ENCODE results near the gene DNAH8.
"Not testable (repeated sequence)": the region's sequence is repeated elsewhere in the genome, so short reads cannot be mapped to it uniquely, and the experiment has no call there.

The DNAH8 gene

DNA sequence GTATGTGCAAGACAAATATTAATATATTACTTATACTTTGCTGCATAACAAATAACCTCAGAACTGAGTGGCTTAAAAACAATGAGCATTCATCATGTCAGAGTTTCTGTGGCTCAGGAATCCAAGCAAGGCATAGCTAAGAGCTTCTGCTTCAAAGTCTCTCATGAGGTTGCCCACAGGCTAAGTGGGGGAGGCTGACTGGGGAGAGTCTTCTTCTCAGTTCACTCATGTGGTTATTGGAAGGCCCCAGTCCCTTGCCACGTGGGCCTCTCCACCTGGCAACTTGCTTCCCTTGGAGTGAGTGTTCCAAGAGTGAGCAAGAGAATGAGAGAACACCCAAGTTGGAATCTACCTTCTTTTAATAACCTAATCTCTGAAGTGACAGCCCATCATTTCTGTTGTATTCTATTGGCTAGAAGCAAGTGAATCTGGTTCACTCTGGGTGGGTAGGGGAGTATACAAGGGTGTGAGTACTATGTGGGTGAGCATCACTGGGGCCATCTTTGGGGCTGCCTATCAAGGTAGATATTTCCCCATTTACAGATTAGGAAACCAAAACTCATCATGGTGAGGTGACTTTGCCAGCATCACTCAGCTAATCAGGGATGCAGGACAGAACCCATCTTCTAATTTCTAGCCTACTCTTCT, 36.0 kb downstream of the DNAH8 start:
- no peak for DNase-seq

DNA sequence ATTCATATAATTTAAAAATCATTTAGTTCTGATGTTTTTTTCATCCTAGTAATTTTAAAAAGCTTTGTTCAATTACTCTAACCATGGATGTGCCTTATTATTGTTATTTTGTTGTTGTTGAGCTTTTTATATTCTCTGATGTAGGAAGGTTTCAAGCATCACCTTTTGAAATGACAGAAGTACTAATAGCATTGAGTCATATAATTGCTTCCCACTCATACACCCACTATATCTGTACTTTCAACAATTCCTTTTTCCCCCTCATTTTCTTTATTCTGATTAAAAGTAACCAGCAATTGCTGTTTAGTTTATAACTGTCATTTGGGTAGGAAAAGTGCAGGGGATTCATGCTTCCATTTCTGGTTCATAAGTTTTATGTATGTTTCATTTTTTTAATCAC, 38.6 kb downstream of the DNAH8 start:
- no peak for DNase-seq

GRCh38 chr6:38755207-38755606, 40.1 kb downstream of the DNAH8 start:
- DNase-seq: no peak

- no peak for DNase-seq
Measured at GRCh38 chr6:38755874-38756273, 40.8 kb downstream of the DNAH8 start.

GRCh38 chr6:38760097-38760496, 45.0 kb downstream of the DNAH8 start:
- DNase-seq: no peak

DNA sequence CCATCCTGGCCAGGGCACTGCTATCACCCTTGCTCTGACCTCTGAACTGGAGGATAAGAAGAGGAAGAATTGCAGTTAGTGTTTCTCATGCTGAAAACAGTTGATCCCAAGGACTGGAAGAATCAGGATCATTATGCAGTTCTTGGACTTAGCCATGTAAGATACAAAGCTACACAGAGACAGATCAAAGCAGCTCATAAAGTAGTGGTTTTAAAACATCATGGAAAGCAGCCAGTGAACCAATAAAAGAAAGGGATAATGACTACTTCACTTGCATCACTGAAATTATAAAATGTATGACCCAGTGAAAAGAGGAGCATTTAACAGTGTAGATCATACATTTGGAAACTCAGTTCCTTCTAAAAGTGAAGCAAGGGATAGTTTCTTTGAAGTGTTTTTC, 47.7 kb downstream of the DNAH8 start:
- DNase-seq: no peak

DNA sequence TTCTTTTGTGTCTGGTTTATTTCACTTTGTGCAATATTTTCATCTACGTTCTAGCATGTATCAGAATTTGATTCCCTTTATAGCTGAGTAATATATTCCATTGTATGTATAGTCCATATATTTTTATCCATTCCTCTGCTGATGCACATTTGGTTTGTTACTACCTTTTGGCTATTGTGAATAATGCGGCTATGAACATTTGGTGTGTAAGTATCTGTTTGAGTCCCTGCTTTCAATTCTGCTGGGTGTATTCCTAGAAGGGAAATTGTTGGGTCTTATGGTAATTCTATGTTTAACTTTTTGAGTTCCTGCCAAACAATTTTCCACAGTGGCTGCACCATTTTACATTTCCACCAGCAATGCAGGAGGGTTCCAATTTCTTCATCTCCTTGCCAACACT, 52.4 kb downstream of the DNAH8 start:
- DNase-seq: no peak

DNA sequence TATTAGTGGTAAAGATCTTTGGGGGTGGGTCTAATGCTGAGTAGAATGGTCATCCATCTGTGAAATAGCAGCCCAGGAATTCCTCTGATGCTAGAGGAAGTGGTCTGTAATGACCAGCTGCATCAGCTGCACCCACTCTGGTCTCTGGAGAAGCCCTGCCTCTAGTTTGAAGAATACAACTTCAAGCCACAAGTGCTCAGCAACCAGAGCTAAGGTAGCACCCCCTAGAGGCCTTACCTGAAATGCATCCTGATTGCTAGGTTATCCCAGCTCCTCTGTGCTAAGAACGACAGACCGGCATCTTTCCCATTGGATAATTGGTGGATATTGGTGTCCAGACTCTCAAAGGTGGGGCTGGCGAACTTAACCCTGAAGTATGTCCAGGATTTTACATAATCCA, 58.2 kb downstream of the DNAH8 start:
- no peak for DNase-seq

GRCh38 chr6:38774929-38775707, 60.0 kb downstream of the DNAH8 start:
- DNase-seq: peak; percentile 77

DNA sequence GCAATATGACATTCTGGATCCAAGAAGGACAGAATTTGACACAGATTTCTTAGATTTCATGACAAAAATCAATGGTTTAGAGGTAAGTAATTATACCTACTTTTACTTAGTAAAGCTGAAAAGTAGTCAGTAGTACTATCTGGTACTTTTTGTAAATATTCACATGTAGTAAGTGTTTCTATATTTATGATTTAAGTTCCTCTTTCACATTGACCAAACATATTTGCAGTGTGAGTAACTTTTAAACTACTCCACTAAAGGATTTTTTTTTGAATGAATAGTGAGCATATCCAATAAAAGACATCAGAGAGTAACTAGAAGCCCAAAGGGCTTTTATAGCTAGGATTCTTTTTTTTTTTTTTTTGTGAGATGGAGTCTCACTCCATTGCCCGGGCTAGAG, 60.8 kb downstream of the DNAH8 start:
- peak; percentile 77 for DNase-seq

DNA sequence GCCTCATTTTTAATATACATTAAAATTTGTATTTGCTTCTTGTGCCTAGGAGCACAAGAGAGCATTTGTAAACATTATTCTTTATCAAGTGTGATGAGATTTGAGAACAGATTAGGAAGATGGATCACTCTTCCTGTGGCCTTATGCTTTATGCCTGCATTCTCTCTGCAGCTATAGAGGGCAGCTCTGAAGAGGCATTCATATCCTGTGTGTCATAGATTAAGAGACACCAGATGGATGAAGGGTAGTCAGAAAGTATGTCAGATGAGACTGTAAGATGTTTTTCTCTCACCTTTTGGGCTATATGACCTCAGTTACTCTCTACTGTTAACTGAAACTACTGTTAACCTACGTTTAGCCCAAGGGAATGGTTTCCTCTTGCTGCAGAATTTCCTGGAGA, 61.4 kb downstream of the DNAH8 start:
- no peak for DNase-seq

DNA sequence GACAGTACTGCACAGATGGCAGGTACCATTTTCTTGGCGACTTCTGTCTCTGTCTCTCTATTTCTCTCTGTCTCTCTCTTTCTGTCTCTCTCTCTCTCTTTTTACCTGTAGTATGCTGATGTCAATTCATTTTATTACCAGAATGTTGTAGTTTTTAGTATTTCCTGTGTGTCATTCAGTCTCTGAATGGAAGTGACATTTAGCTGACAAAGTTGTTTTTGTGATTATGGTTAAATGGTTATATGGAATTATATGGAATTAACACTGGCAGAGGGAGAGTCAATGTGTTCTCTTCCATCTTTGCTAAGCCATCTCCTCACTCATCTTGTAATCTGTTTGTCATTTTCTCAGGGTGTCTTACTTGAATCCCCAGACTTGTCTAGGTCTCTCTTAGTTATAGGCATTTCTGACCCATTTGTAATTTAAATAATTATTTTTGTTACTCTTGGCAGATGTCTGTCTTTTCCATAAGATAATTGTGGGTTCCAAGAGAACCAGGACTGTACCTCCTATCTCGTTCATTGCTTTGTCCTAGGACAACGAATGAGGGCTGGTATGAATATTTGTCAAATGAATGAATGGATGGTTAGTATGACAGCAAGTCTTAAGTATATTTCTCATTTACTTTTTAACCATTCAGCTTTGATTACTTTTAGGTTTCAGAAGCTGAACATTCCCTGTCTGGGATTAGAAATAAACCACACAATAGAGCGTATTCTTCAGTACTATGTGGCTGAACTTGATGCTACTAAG, 64.4 kb downstream of the DNAH8 start:
- DNase-seq: no peak

DNA sequence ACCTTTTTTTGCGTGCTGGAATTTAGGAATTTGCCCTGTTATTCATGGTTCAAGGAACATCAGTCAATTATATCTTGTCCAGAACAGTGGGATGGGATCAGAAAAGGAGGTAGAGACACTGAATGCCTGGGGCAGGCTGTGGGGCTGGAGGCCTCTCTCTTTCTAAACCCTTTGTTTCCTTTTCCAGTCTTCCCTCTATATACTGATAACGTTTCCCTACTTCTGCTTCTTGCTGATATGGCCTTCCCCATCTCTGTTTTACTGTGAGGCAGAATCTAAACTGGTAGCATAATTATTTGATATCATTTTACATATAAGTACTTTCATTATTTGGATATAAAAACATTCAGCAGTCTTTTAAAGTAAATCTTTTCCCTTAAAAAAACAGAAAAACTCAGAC, 67.5 kb downstream of the DNAH8 start:
- DNase-seq: no peak

- no peak for DNase-seq
Measured at GRCh38 chr6:38783443-38784228, 68.5 kb downstream of the DNAH8 start.

- no peak for DNase-seq
Measured at GRCh38 chr6:38784506-38785235, 69.6 kb downstream of the DNAH8 start.

GRCh38 chr6:38786486-38786885, 71.4 kb downstream of the DNAH8 start:
- DNase-seq: no peak

- DNase-seq: no peak
Measured at GRCh38 chr6:38789256-38789655, 74.1 kb downstream of the DNAH8 start.

DNA sequence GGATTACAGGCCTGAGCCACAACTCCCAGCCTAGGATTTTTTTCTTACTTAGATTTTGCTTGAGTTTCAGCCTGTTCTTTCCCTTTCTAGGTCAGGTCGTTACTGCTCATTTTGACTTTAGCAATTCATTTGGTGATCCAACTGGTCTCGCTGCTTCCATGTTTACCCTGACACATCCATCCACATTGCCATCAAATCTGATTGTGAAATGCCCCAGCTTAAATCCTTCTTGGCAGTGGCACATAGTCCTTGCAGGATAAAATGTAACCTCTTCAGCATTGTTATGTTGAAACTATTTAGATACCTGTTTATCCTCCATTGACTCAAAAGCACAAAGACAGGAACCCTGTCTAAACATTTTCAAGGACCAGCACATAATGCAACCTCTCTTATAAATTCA, 77.2 kb downstream of the DNAH8 start:
- no peak for DNase-seq

- DNase-seq: no peak
Measured at GRCh38 chr6:38794682-38795081, 79.6 kb downstream of the DNAH8 start.

- DNase-seq: no peak
Measured at GRCh38 chr6:38796006-38796405, 80.9 kb downstream of the DNAH8 start.

GRCh38 chr6:38796437-38796836, 81.3 kb downstream of the DNAH8 start:
- DNase-seq: not testable (repeated sequence)

DNA sequence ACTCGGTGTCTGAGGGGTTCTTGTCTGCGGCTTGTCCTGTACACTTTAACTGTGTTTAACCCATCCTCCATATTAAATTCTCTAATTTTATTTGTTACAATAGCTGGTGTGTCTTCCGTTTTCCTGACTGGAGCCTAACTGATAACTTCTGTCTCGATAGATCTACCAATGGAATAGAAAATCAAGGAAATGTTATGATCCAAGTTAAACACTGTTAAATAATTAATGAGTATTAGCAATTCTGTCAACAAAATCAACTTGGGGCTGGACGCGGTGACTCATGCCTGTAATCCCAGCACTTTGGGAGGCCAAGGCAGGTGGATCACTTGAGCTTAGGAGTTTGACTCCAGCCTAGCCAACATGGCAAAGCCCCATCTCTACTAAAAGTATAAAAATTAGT, 81.7 kb downstream of the DNAH8 start:
- DNase-seq: no peak

- DNase-seq: no peak
Measured at GRCh38 chr6:38797391-38797790, 82.3 kb downstream of the DNAH8 start.
